Neutrophil (primary cell): ENCODE results near the gene FBRSL1.

ENCODE experiments used
- H3K27ac ChIP-seq: fragments of 200-600 bp; sonication (generic); 2 replicates; pipeline ENCODE4 v1.5.1; 2016; ENCODE audit warnings: mild to moderate bottlenecking, moderate library complexity
- H3K27me3 ChIP-seq: fragments of 200-600 bp; sonication (generic); 2 replicates; pipeline ENCODE4 v1.6.0; 2016; ENCODE audit warnings: mild to moderate bottlenecking
- H3K36me3 ChIP-seq: fragments of 200-600 bp; sonication (generic); 2 replicates; pipeline ENCODE4 v1.5.1; 2017
- H3K4me1 ChIP-seq, 2 experiments: fragments of 200-600 bp in 1 of 2; sonication (generic) in 1 of 2; 1 replicate in 1 of 2; 2 replicates in 1 of 2; pipeline versions ENCODE4 v1.5.1 to v1.6.1; 2013 to 2016; ENCODE audit warnings: low read depth in 1 of 2, low read length in 1 of 2, mild to moderate bottlenecking in 1 of 2, moderate library complexity in 1 of 2; ENCODE audit not compliant: control insufficient read depth in 1 of 2, insufficient read depth in 1 of 2
- H3K4me3 ChIP-seq, 2 experiments: fragments of 200-600 bp in 1 of 2; sonication (generic) in 1 of 2; 1 replicate in 1 of 2; 2 replicates in 1 of 2; pipeline ENCODE4 v1.5.1; 2013 to 2016; ENCODE audit warnings: low read depth in 1 of 2, low read length in 1 of 2, mild to moderate bottlenecking in 1 of 2, moderate library complexity in 1 of 2
- H3K9me3 ChIP-seq: fragments of 200-600 bp; sonication (generic); 2 replicates; pipeline ENCODE4 v1.5.1; 2016
- TF ChIP-seq, protein P1 (sequence below): fragments of 200-600 bp; sonication (generic); IDR thresholded peaks from 2 replicates; pipeline ENCODE4 v1.5.1; 2016; ENCODE audit warnings: antibody characterized with exemption

The FBRSL1 gene

DNA sequence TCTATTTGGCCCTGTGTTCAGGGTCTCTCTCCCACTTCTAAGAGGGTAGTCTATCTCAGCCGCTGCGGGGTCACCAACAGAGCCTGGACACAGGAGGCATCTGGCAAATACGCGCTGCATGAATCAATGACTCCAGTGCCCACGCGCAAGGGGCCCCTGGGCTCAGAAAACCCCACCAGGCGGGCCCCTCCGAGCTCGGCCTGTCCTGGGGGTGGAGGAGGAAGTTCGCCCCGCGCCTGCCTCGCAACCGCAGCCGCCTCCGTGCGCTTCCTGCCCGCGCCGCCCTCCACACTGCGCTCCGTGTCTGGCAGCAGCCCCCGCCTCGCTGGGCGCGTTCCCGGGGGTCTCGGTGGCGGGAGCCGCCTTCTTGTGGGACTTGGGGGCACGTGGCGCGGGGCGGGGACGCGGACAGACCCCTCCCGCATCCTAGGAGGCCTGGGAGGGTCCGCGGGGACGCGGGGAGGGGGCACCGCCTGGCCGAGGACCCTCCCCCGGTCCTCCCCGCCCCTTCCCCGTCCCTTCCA is 811 bp upstream of the FBRSL1 start:
- Histone ChIP-seq H3K4me3 (peak overlapping the region; percentile 68 to 96), H3K27ac (peak overlapping the region; percentile 93), H3K27me3 (peaks cover 11% of the 10 kb centered on the region), H3K4me1 (peaks cover 40 to 41% of the 10 kb centered on the region in 2 experiments), H3K9me3 (no peaks in the 10 kb centered on the region), H3K36me3 (no peaks in the 10 kb centered on the region)
- TF ChIP-seq, protein P1, sequence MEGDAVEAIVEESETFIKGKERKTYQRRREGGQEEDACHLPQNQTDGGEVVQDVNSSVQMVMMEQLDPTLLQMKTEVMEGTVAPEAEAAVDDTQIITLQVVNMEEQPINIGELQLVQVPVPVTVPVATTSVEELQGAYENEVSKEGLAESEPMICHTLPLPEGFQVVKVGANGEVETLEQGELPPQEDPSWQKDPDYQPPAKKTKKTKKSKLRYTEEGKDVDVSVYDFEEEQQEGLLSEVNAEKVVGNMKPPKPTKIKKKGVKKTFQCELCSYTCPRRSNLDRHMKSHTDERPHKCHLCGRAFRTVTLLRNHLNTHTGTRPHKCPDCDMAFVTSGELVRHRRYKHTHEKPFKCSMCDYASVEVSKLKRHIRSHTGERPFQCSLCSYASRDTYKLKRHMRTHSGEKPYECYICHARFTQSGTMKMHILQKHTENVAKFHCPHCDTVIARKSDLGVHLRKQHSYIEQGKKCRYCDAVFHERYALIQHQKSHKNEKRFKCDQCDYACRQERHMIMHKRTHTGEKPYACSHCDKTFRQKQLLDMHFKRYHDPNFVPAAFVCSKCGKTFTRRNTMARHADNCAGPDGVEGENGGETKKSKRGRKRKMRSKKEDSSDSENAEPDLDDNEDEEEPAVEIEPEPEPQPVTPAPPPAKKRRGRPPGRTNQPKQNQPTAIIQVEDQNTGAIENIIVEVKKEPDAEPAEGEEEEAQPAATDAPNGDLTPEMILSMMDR = no peak

GRCh38 chr12:132490422-132491137 is 629 bp downstream of the FBRSL1 start:
- Histone ChIP-seq H3K27me3 (peaks cover 11% of the 10 kb centered on the region), H3K4me1 (peaks cover 52 to 55% of the 10 kb centered on the region in 2 experiments), H3K9me3 (no peaks in the 10 kb centered on the region), H3K4me3 (peak overlapping the region; percentile 69 to 71), H3K36me3 (no peaks in the 10 kb centered on the region), H3K27ac (peak overlapping the region; percentile 33)
- TF ChIP-seq, protein P1 = no peak

- peak overlapping the region; percentile 33 for H3K27ac ChIP-seq
Measured at GRCh38 chr12:132491138-132491663, 1.2 kb downstream of the FBRSL1 start.

GRCh38 chr12:132491761-132492378 is 1.9 kb downstream of the FBRSL1 start:
- H3K36me3 ChIP-seq = no peaks in the 10 kb centered on the region
- H3K4me1 ChIP-seq = peaks cover 56 to 61% of the 10 kb centered on the region in 2 experiments
- H3K9me3 ChIP-seq = no peaks in the 10 kb centered on the region
- peaks cover 11% of the 10 kb centered on the region for H3K27me3 ChIP-seq
- TF ChIP-seq, protein P1 = no peak
- H3K4me3 ChIP-seq = peak overlapping the region; percentile 69 to 71
- no peak overlapping the region for H3K27ac ChIP-seq

More at GRCh38 chr12:132491138-132491663, 1.2 kb downstream of the FBRSL1 start:
- Histone ChIP-seq H3K36me3 (no peaks in the 10 kb centered on the region), H3K27me3 (peaks cover 11% of the 10 kb centered on the region), H3K4me3 (peak overlapping the region; percentile 69 to 71), H3K9me3 (no peaks in the 10 kb centered on the region), H3K4me1 (peaks cover 55 to 61% of the 10 kb centered on the region in 2 experiments)
- TF ChIP-seq, protein P1 = no peak

DNA sequence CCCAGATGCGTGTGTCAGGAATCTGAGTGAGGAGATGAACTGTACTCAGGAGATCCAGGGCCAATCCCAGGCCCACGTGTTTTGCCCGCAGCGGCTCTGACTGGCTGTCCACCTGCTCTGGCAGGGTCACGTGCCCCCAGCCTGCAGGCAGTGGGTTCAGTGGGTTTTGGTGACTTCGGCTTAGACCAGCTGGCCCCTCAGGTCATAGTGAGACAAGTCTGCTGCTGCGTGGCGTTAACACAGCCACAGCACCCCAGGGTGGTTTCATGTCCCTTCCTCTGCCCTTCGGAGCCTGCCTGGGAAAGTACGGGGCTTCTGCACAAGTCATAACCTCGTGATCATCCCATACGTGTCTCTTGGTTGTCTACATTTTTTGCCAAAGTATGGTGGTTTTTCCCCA is 2.6 kb downstream of the FBRSL1 start:
- Histone ChIP-seq H3K27me3 (peaks cover 11% of the 10 kb centered on the region), H3K4me3 (no peak overlapping the region), H3K36me3 (no peaks in the 10 kb centered on the region), H3K9me3 (no peaks in the 10 kb centered on the region), H3K27ac (no peak overlapping the region), H3K4me1 (peaks cover 56 to 61% of the 10 kb centered on the region in 2 experiments)
- TF ChIP-seq, protein P1 = no peak
